Brain microvascular endothelial cell (primary cell): ENCODE results near the gene FOLR2.

ENCODE experiments used
- DNase-seq: peaks from one replicate; pipeline ENCODE4 v3.0.0-alpha.2; 2020
- H3K27ac ChIP-seq: fragments of 250-450 bp; sonication (Bioruptor Pico); 2 replicates; pipeline ENCODE4 v1.5.1; 2020; ENCODE audit warnings: mild to moderate bottlenecking, moderate library complexity
- H3K27me3 ChIP-seq: fragments of 250-450 bp; sonication (Bioruptor Pico); replicated peaks from 2 replicates; pipeline ENCODE4 v1.5.1; 2020; ENCODE audit warnings: mild to moderate bottlenecking
- H3K36me3 ChIP-seq: fragments of 250-450 bp; sonication (Bioruptor Pico); replicated peaks from 2 replicates; pipeline ENCODE4 v1.5.1; 2020; ENCODE audit warnings: mild to moderate bottlenecking
- H3K4me3 ChIP-seq: 2 replicates; pipeline ENCODE4 v1.5.1; 2011; ENCODE audit warnings: low read depth, mild to moderate bottlenecking, control low read depth, low read length, moderate library complexity
- CTCF ChIP-seq: IDR thresholded peaks from 2 replicates; pipeline ENCODE4 v1.5.1; 2011; ENCODE audit warnings: low read depth, mild to moderate bottlenecking, moderate library complexity, low read length, control low read depth, inconsistent platforms; ENCODE audit errors: missing control alignments
- in situ Hi-C: cut with HindIII; loops from 2 replicates; pipeline ENCODE4 v1.10.0; 2017; ENCODE audit warnings: low sequenced_read_pairs, low pct_ligation_motif_present

Gene FOLR2

GRCh38 chr11:72220696-72221363 is 4.2 kb downstream of the FOLR2 start:
- no peak overlapping the region for H3K4me3 ChIP-seq
- TF ChIP-seq CTCF: no peak
- DNase-seq: no peak
- in situ Hi-C loops: no loop called here
- H3K27ac ChIP-seq: no peak overlapping the region
- no peaks in the 10 kb centered on the region for H3K36me3 ChIP-seq
- H3K27me3 ChIP-seq: peaks cover 2% of the 10 kb centered on the region

GRCh38 chr11:72221386-72222075 is 4.9 kb downstream of the FOLR2 start:
- Histone ChIP-seq H3K36me3 (no peaks in the 10 kb centered on the region), H3K27ac (no peak overlapping the region), H3K27me3 (peaks cover 2% of the 10 kb centered on the region), H3K4me3 (no peak overlapping the region)
- no peak for TF ChIP-seq CTCF
- in situ Hi-C loops: no loop called here
- DNase-seq: no peak

- DNase-seq: no peak
- H3K27me3 ChIP-seq: peaks cover 2% of the 10 kb centered on the region
- peak overlapping the region; percentile 83 for H3K4me3 ChIP-seq
- TF ChIP-seq CTCF: no peak
- in situ Hi-C loops: no loop called here
- no peak overlapping the region for H3K27ac ChIP-seq
- H3K36me3 ChIP-seq: no peaks in the 10 kb centered on the region
Measured at GRCh38 chr11:72222106-72222891, 5.7 kb downstream of the FOLR2 start.

- H3K27me3 ChIP-seq: peaks cover 2% of the 10 kb centered on the region
- peaks cover 1% of the 10 kb centered on the region for H3K36me3 ChIP-seq
- DNase-seq: peak; percentile 83
- H3K4me3 ChIP-seq: peak overlapping the region; percentile 83
- H3K27ac ChIP-seq: peak overlapping the region; percentile 80
- TF ChIP-seq CTCF: peak; percentile 30
- in situ Hi-C loops: no loop called here
Measured at GRCh38 chr11:72222907-72223614, 6.5 kb downstream of the FOLR2 start.

- in situ Hi-C loops: no loop called here
- no peak for TF ChIP-seq CTCF
Measured at GRCh38 chr11:72223615-72224563, 7.3 kb downstream of the FOLR2 start.

More at GRCh38 chr11:72223615-72224563, 7.3 kb downstream of the FOLR2 start:
- no peaks in the 10 kb centered on the region for H3K27me3 ChIP-seq
- H3K36me3 ChIP-seq: peaks cover 10% of the 10 kb centered on the region
- DNase-seq: no peak
- peak overlapping the region; percentile 80 for H3K27ac ChIP-seq
- peak overlapping the region; percentile 83 for H3K4me3 ChIP-seq
